Daoy (cell line): ENCODE data around the gene GRAP2. TPM values are rescaled to one million over a fixed set of nuclear protein-coding genes. Genes with fewer than 3 reads are reported as not detected.
"Not testable (repeated sequence)": the region's sequence is repeated elsewhere in the genome, so short reads cannot be mapped to it uniquely, and the experiment has no call there.

Experiments
- DNase-seq: peaks from one replicate; pipeline ENCODE4 v3.0.0-alpha.2; 2015; ENCODE audit warnings: low read depth
- total RNA-seq: library from RNA; depleted of rRNA; stranded (reverse); fragments of >200 nt; shearing (Covaris generic); gene quantifications from 2 replicates; pipeline ENCODE4 v1.2.3, GENCODE V29; 2014

GRAP2 gene
- total RNA-seq, 1 experiment from 2014 or later = 0.11 TPM

GRCh38 chr22:39967103-39967829 is 66.4 kb downstream of the GRAP2 start:
- DNase-seq = peak; percentile 29

GRCh38 chr22:39967996-39968972 is 67.4 kb downstream of the GRAP2 start:
- no peak for DNase-seq

- DNase-seq = no peak
These were observed 69.9 kb downstream of the GRAP2 start for GRCh38 chr22:39970742-39971141.

- no peak for DNase-seq
These were observed 71.8 kb downstream of the GRAP2 start for GRCh38 chr22:39972641-39973040.

- DNase-seq = no peak
These were observed 72.8 kb downstream of the GRAP2 start for GRCh38 chr22:39973656-39974055.

GRCh38 chr22:39974065-39974464 is 73.2 kb downstream of the GRAP2 start:
- DNase-seq = no peak

- no peak for DNase-seq
These were observed 78.2 kb downstream of the GRAP2 start for GRCh38 chr22:39979048-39979447.

- no peak for DNase-seq
These were observed 78.6 kb downstream of the GRAP2 start for GRCh38 chr22:39979458-39979857.

GRCh38 chr22:39980596-39980995 is 79.7 kb downstream of the GRAP2 start:
- no peak for DNase-seq

- DNase-seq = no peak
These were observed 82.5 kb downstream of the GRAP2 start for GRCh38 chr22:39983346-39983745.

- no peak for DNase-seq
These were observed 83.1 kb downstream of the GRAP2 start for GRCh38 chr22:39984006-39984405.

GRCh38 chr22:39984746-39985145 is 83.9 kb downstream of the GRAP2 start:
- no peak for DNase-seq

GRCh38 chr22:39985383-39986035 is 84.6 kb downstream of the GRAP2 start:
- DNase-seq = no peak

- DNase-seq = no peak
These were observed 87.7 kb downstream of the GRAP2 start for GRCh38 chr22:39988386-39989114.

- DNase-seq = no peak
These were observed 88.7 kb downstream of the GRAP2 start for GRCh38 chr22:39989633-39990032.

- no peak for DNase-seq
These were observed 89.8 kb downstream of the GRAP2 start for GRCh38 chr22:39990686-39991085.

- no peak for DNase-seq
These were observed 90.4 kb downstream of the GRAP2 start for GRCh38 chr22:39991159-39991860.

- DNase-seq = no peak
These were observed 91.4 kb downstream of the GRAP2 start for GRCh38 chr22:39992088-39992826.

- not testable (repeated sequence) for DNase-seq
These were observed 92.0 kb downstream of the GRAP2 start for GRCh38 chr22:39992894-39993293.

GRCh38 chr22:39994041-39994565 is 93.2 kb downstream of the GRAP2 start:
- DNase-seq = no peak
